H9 (cell line): ENCODE data around the gene SCFD2. TPM values are rescaled to one million over a fixed set of nuclear protein-coding genes. Genes with fewer than 3 reads are reported as not detected.

Source experiments
- DNase-seq: peaks from one replicate; pipeline ENCODE4 v3.0.0-alpha.2; 2017
- H2AFZ ChIP-seq: one replicate; pipeline ENCODE4 v1.6.1; 2013; ENCODE audit warnings: mild to moderate bottlenecking, low read length, control low read depth, moderate library complexity
- H2AK5ac ChIP-seq: 2 replicates; pipeline ENCODE4 v1.6.1; 2013; ENCODE audit warnings: low read length, control low read depth, mixed read lengths; ENCODE audit not compliant: insufficient read length
- H2BK120ac ChIP-seq: one replicate; pipeline ENCODE4 v1.6.1; 2013; ENCODE audit warnings: low read depth, mild to moderate bottlenecking, low read length, control low read depth, inconsistent platforms; ENCODE audit not compliant: poor library complexity, severe bottlenecking
- H2BK12ac ChIP-seq: 2 replicates; pipeline ENCODE4 v1.6.1; 2013; ENCODE audit warnings: low read length, control low read depth, mixed read lengths, low read depth; ENCODE audit not compliant: insufficient read length
- H2BK15ac ChIP-seq: 2 replicates; pipeline ENCODE4 v1.6.1; 2013; ENCODE audit warnings: low read depth, low read length, control low read depth
- H2BK20ac ChIP-seq: one replicate; pipeline ENCODE4 v1.6.1; 2013; ENCODE audit warnings: low read depth, mild to moderate bottlenecking, low read length, control low read depth, inconsistent platforms; ENCODE audit not compliant: poor library complexity, severe bottlenecking
- H2BK5ac ChIP-seq: 2 replicates; pipeline ENCODE4 v1.6.1; 2013; ENCODE audit warnings: low read length, control low read depth, mixed read lengths; ENCODE audit not compliant: insufficient read length
- H3K14ac ChIP-seq: 2 replicates; pipeline ENCODE4 v1.6.1; 2013; ENCODE audit warnings: low read length, control low read depth; ENCODE audit not compliant: insufficient read depth
- H3K18ac ChIP-seq: 2 replicates; pipeline ENCODE4 v1.6.1; 2013; ENCODE audit warnings: low read depth, mild to moderate bottlenecking, mixed read lengths, low read length, control low read depth; ENCODE audit not compliant: insufficient read length
- H3K23ac ChIP-seq: 2 replicates; pipeline ENCODE4 v1.6.1; 2013; ENCODE audit warnings: low read length, control low read depth, mixed read lengths, low read depth; ENCODE audit not compliant: insufficient read length
- H3K23me2 ChIP-seq: 2 replicates; pipeline ENCODE4 v1.6.1; 2013; ENCODE audit warnings: low read depth, mild to moderate bottlenecking, mixed read lengths, low read length, control low read depth; ENCODE audit not compliant: insufficient read length, poor library complexity, severe bottlenecking
- H3K27ac ChIP-seq: 2 replicates; pipeline ENCODE4 v1.5.1; 2013; ENCODE audit warnings: low read length, control low read depth, mixed read lengths, low read depth; ENCODE audit not compliant: insufficient read length
- H3K27me3 ChIP-seq: 2 replicates; pipeline ENCODE4 v1.6.1; 2013; ENCODE audit warnings: low read length, control low read depth, inconsistent platforms; ENCODE audit not compliant: insufficient read depth
- H3K4ac ChIP-seq: 2 replicates; pipeline ENCODE4 v1.6.1; 2013; ENCODE audit warnings: low read depth, mild to moderate bottlenecking, control low read depth, inconsistent platforms, low read length, moderate library complexity
- H3K4me1 ChIP-seq: 2 replicates; pipeline ENCODE4 v1.6.1; 2013; ENCODE audit warnings: low read length, control low read depth, inconsistent platforms; ENCODE audit not compliant: insufficient read depth
- H3K4me2 ChIP-seq: 2 replicates; pipeline ENCODE4 v1.6.1; 2013; ENCODE audit warnings: low read length, control low read depth, mixed read lengths; ENCODE audit not compliant: insufficient read length, insufficient read depth
- H3K56ac ChIP-seq: 2 replicates; pipeline ENCODE4 v1.6.1; 2013; ENCODE audit warnings: low read depth, mild to moderate bottlenecking, mixed read lengths, low read length, control low read depth; ENCODE audit not compliant: insufficient read length
- H3K79me1 ChIP-seq: 2 replicates; pipeline ENCODE4 v1.6.1; 2013; ENCODE audit warnings: low read depth, mild to moderate bottlenecking, moderate library complexity, low read length, control low read depth, inconsistent platforms; ENCODE audit not compliant: insufficient read depth, poor library complexity, severe bottlenecking
- H3K79me2 ChIP-seq: 2 replicates; pipeline ENCODE4 v1.6.1; 2013; ENCODE audit warnings: low read length, control low read depth, inconsistent platforms; ENCODE audit not compliant: insufficient read depth
- H3K9ac ChIP-seq: 2 replicates; pipeline ENCODE4 v1.6.1; 2013; ENCODE audit warnings: low read length, control low read depth, mixed read lengths; ENCODE audit not compliant: insufficient read length; ENCODE audit errors: extremely low read depth
- H3K9me3 ChIP-seq: one replicate; pipeline ENCODE4 v1.6.1; 2013; ENCODE audit warnings: low read depth, low read length, inconsistent platforms; ENCODE audit not compliant: control insufficient read depth
- H3T11ph ChIP-seq: one replicate; pipeline ENCODE4 v1.6.1; 2013; ENCODE audit warnings: mild to moderate bottlenecking, low read length, control low read depth, inconsistent platforms
- H4K20me1 ChIP-seq: one replicate; pipeline ENCODE4 v1.6.1; 2013; ENCODE audit not compliant: control insufficient read depth, insufficient read length, insufficient read depth
- H4K5ac ChIP-seq: 2 replicates; pipeline ENCODE4 v1.6.1; 2013; ENCODE audit warnings: low read depth, mild to moderate bottlenecking, mixed read lengths, low read length, control low read depth; ENCODE audit not compliant: insufficient read length
- H4K8ac ChIP-seq: replicated peaks from 2 replicates; pipeline ENCODE4 v1.6.1; 2013; ENCODE audit warnings: low read length, control low read depth, mixed read lengths, low read depth; ENCODE audit not compliant: insufficient read length
- H4K91ac ChIP-seq: 2 replicates; pipeline ENCODE4 v1.6.1; 2013; ENCODE audit warnings: low read depth, mild to moderate bottlenecking, moderate library complexity, mixed read lengths, low read length, control low read depth; ENCODE audit not compliant: insufficient read length
- H3K27ac Mint-ChIP-seq, 3 experiments: 2 replicates in 2 of 3; 3 replicates in 1 of 3; pipeline ENCODE4 v1.8.0; 2020 to 2021; ENCODE audit warnings: mixed read lengths in 3 of 3, mild to moderate bottlenecking in 1 of 3, moderate library complexity in 1 of 3
- H3K27me3 Mint-ChIP-seq: 2 replicates; pipeline ENCODE4 v1.8.0; 2021; ENCODE audit warnings: low read depth, mild to moderate bottlenecking, moderate library complexity, mixed read lengths
- H3K36me3 Mint-ChIP-seq, 3 experiments: 2 replicates in 2 of 3; 3 replicates in 1 of 3; pipeline ENCODE4 v1.8.0; 2020 to 2021; ENCODE audit warnings: low read depth in 3 of 3, mixed read lengths in 3 of 3; ENCODE audit not compliant: insufficient read depth in 1 of 3
- H3K4me1 Mint-ChIP-seq, 2 experiments: 2 replicates each; pipeline ENCODE4 v1.8.0; 2020; ENCODE audit warnings: mixed read lengths in 2 of 2
- H3K4me3 Mint-ChIP-seq, 2 experiments: 2 replicates in 1 of 2; 3 replicates in 1 of 2; pipeline ENCODE4 v1.8.0; 2020 to 2021; ENCODE audit warnings: mild to moderate bottlenecking in 2 of 2, mixed read lengths in 2 of 2, moderate library complexity in 1 of 2
- H3K9me3 Mint-ChIP-seq, 2 experiments: 2 replicates in 1 of 2; 3 replicates in 1 of 2; pipeline ENCODE4 v1.8.0; 2020; ENCODE audit warnings: mild to moderate bottlenecking in 2 of 2, mixed read lengths in 2 of 2, moderate library complexity in 1 of 2
- WGBS: extraction: QIAGEN DNeasy Blood & Tissue Kit; methylation state at CpG from one replicate; pipeline ENCODE4 v1.1.7; 2013; ENCODE audit warnings: missing lambda C conversion rate, low lambda C conversion rate, mixed read lengths; ENCODE audit not compliant: insufficient read length; ENCODE audit errors: extremely low coverage; 5-methylcytosine and 5-hydroxymethylcytosine counted together
- total RNA-seq: library from RNA; stranded (reverse); gene quantifications from 2 replicates; pipeline ENCODE4 v1.2.1, GENCODE V29; 2021
- TF ChIP-seq, protein P1 (sequence below): fragments of 200-600 bp; sonication (generic); conservative IDR thresholded peaks from 3 replicates; pipeline ENCODE4 v1.8.0; 2021; ENCODE audit warnings: antibody characterized with exemption, mild to moderate bottlenecking

Gene SCFD2
- total RNA-seq, 1 experiment from 2014 or later: 10.1 TPM

DNA sequence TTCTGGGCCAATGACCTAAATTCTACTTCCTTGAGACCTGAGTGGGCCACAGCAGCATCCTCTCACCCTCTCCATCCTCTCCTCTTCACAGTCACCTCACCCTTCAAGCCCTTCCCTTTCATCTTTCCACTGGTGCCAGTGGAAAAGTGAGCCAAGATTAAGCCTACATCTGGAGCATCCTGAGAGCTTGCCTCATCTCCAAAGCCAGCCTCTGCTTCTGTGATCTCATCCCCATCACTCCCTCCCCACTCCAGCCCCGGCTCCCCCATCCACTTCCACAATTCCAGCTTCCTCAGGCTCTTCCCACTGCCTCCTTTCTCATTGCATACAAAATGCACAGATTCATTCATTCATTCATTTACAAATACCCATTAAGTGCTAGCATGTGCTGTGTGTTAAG, 513.8 kb downstream of the SCFD2 start:
- Histone ChIP-seq H3K27me3 (no peaks in the 10 kb centered on the region), H2BK5ac (no peak overlapping the region), H3K23ac (no peak overlapping the region), H3K56ac (no peak overlapping the region), H3K79me2 (no peaks in the 10 kb centered on the region; the same call in 1 of the 2 replicates), H2BK15ac (no peak overlapping the region), H2BK120ac (no peak overlapping the region), H2BK20ac (no peak overlapping the region), H3K4ac (no peak overlapping the region), H4K5ac (no peak overlapping the region), H3T11ph (no peak overlapping the region), H3K9me3 (no peaks in the 10 kb centered on the region), H3K79me1 (no peaks in the 10 kb centered on the region), H3K27ac (no peak overlapping the region), H3K9ac (no peak overlapping the region), H3K4me1 (peaks cover 3% of the 10 kb centered on the region; the same call in 1 of the 2 replicates), H2AFZ (no peak overlapping the region), H3K23me2 (no peaks in the 10 kb centered on the region), H3K14ac (no peak overlapping the region), H4K20me1 (no peaks in the 10 kb centered on the region), H2AK5ac (no peak overlapping the region), H4K91ac (no peak overlapping the region), H3K18ac (no peak overlapping the region), H4K8ac (no peak overlapping the region), H2BK12ac (no peak overlapping the region), H3K4me2 (no peak overlapping the region)
- H3K27ac Mint-ChIP-seq: no peak overlapping the region
- no peak overlapping the region for H3K4me3 Mint-ChIP-seq
- peaks cover 4% of the 10 kb centered on the region for H3K27me3 Mint-ChIP-seq
- peaks cover 0 to 7% of the 10 kb centered on the region in 2 experiments; a peak in 3 of 5 replicates for H3K9me3 Mint-ChIP-seq
- WGBS: no CpG with 5 or more reads among the region's 1 CpG
- H3K4me1 Mint-ChIP-seq: peaks cover 18 to 26% of the 10 kb centered on the region in 2 experiments
- peaks cover 0 to 9% (median 3%) of the 10 kb centered on the region in 3 experiments; a peak in 5 of 7 replicates for H3K36me3 Mint-ChIP-seq
- DNase-seq: no peak
- TF ChIP-seq, protein P1, sequence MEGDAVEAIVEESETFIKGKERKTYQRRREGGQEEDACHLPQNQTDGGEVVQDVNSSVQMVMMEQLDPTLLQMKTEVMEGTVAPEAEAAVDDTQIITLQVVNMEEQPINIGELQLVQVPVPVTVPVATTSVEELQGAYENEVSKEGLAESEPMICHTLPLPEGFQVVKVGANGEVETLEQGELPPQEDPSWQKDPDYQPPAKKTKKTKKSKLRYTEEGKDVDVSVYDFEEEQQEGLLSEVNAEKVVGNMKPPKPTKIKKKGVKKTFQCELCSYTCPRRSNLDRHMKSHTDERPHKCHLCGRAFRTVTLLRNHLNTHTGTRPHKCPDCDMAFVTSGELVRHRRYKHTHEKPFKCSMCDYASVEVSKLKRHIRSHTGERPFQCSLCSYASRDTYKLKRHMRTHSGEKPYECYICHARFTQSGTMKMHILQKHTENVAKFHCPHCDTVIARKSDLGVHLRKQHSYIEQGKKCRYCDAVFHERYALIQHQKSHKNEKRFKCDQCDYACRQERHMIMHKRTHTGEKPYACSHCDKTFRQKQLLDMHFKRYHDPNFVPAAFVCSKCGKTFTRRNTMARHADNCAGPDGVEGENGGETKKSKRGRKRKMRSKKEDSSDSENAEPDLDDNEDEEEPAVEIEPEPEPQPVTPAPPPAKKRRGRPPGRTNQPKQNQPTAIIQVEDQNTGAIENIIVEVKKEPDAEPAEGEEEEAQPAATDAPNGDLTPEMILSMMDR: no peak
